ENCODE results near the gene ADAM23.

The ADAM23 gene

GRCh38 chr2:206586609-206587008 is 143.3 kb downstream of the ADAM23 start:
- H3K27ac ChIP-seq (ENCODE audit: low read depth, low read length), result no peak overlapping the region
- H3K36me3 ChIP-seq (ENCODE audit: control insufficient read depth, low read length), result no peaks in the 10 kb centered on the region
- H3K27me3 ChIP-seq (ENCODE audit: control insufficient read depth, low read length), result no peaks in the 10 kb centered on the region
- no peaks in the 10 kb centered on the region for H4K20me1 ChIP-seq (ENCODE audit: control insufficient read depth, insufficient read depth, low read depth, low read length)
- no peaks in the 10 kb centered on the region for H3K9me3 ChIP-seq (ENCODE audit: control insufficient read depth, insufficient read depth, low read length)
- H3K9me2 ChIP-seq (replicated peaks; ENCODE audit: control insufficient read depth, low read length), result no peaks in the 10 kb centered on the region
- no peaks in the 10 kb centered on the region for H3F3A ChIP-seq (ENCODE audit: control insufficient read depth, insufficient read depth)
- no peak overlapping the region for H3K4me2 ChIP-seq (ENCODE audit: low read length)
- no peak for TF ChIP-seq EZH2phosphoT487 (IDR thresholded peaks at IDR 0.05; ENCODE audit: borderline replicate concordance, low read length)
- no peak for TF ChIP-seq CTCF (IDR thresholded peaks at IDR 0.05; ENCODE audit: low read depth, low read length, poor library complexity, severe bottlenecking)
- H3K79me2 ChIP-seq (ENCODE audit: control insufficient read depth, low read length), result no peaks in the 10 kb centered on the region
- no peak overlapping the region for H3K4me3 ChIP-seq (ENCODE audit: low read length)
- no peaks in the 10 kb centered on the region for H3K4me1 ChIP-seq (ENCODE audit: control insufficient read depth, low read length)

GRCh38 chr2:206597717-206598218 is 154.4 kb downstream of the ADAM23 start:
- Histone ChIP-seq H3K9me2 (replicated peaks; ENCODE audit: control insufficient read depth, low read length) (no peaks in the 10 kb centered on the region), H3K79me2 (ENCODE audit: control insufficient read depth, low read length) (no peaks in the 10 kb centered on the region), H3F3A (ENCODE audit: control insufficient read depth, insufficient read depth) (no peaks in the 10 kb centered on the region), H3K9me3 (ENCODE audit: control insufficient read depth, insufficient read depth, low read length) (no peaks in the 10 kb centered on the region), H4K20me1 (ENCODE audit: control insufficient read depth, insufficient read depth, low read depth, low read length) (no peaks in the 10 kb centered on the region), H3K4me3 (ENCODE audit: low read length) (no peak overlapping the region), H3K36me3 (ENCODE audit: control insufficient read depth, low read length) (no peaks in the 10 kb centered on the region), H3K27ac (ENCODE audit: low read depth, low read length) (no peak overlapping the region), H3K27me3 (ENCODE audit: control insufficient read depth, low read length) (no peaks in the 10 kb centered on the region), H3K4me1 (ENCODE audit: control insufficient read depth, low read length) (no peaks in the 10 kb centered on the region), H3K4me2 (ENCODE audit: low read length) (no peak overlapping the region)
- TF ChIP-seq EZH2phosphoT487 (IDR thresholded peaks at IDR 0.05; ENCODE audit: borderline replicate concordance, low read length), result no peak
- TF ChIP-seq CTCF (IDR thresholded peaks at IDR 0.05; ENCODE audit: low read depth, low read length, poor library complexity, severe bottlenecking), result no peak

- Histone ChIP-seq H3K4me2 (ENCODE audit: low read length) (no peak overlapping the region), H3K9me2 (replicated peaks; ENCODE audit: control insufficient read depth, low read length) (no peaks in the 10 kb centered on the region), H3K4me1 (ENCODE audit: control insufficient read depth, low read length) (no peaks in the 10 kb centered on the region), H3K4me3 (ENCODE audit: low read length) (no peak overlapping the region), H3K79me2 (ENCODE audit: control insufficient read depth, low read length) (no peaks in the 10 kb centered on the region), H3K27me3 (ENCODE audit: control insufficient read depth, low read length) (no peaks in the 10 kb centered on the region), H4K20me1 (ENCODE audit: control insufficient read depth, insufficient read depth, low read depth, low read length) (no peaks in the 10 kb centered on the region), H3F3A (ENCODE audit: control insufficient read depth, insufficient read depth) (no peaks in the 10 kb centered on the region), H3K9me3 (ENCODE audit: control insufficient read depth, insufficient read depth, low read length) (no peaks in the 10 kb centered on the region), H3K27ac (ENCODE audit: low read depth, low read length) (no peak overlapping the region), H3K36me3 (ENCODE audit: control insufficient read depth, low read length) (no peaks in the 10 kb centered on the region)
- TF ChIP-seq EZH2phosphoT487 (IDR thresholded peaks at IDR 0.05; ENCODE audit: borderline replicate concordance, low read length), result no peak
- no peak for TF ChIP-seq CTCF (IDR thresholded peaks at IDR 0.05; ENCODE audit: low read depth, low read length, poor library complexity, severe bottlenecking)
Measured at GRCh38 chr2:206603243-206603642, 159.9 kb downstream of the ADAM23 start.
